Neutrophil (primary cell): ENCODE data around the gene SLC39A5.

ENCODE experiments used
- H3K27ac ChIP-seq: fragments of 200-600 bp; sonication (generic); 2 replicates; pipeline ENCODE4 v1.5.1; 2016; ENCODE audit warnings: mild to moderate bottlenecking, moderate library complexity
- H3K27me3 ChIP-seq: fragments of 200-600 bp; sonication (generic); 2 replicates; pipeline ENCODE4 v1.6.0; 2016; ENCODE audit warnings: mild to moderate bottlenecking
- H3K36me3 ChIP-seq: fragments of 200-600 bp; sonication (generic); 2 replicates; pipeline ENCODE4 v1.5.1; 2017
- H3K4me1 ChIP-seq, 2 experiments: fragments of 200-600 bp in 1 of 2; sonication (generic) in 1 of 2; 1 replicate in 1 of 2; 2 replicates in 1 of 2; pipeline versions ENCODE4 v1.5.1 to v1.6.1; 2013 to 2016; ENCODE audit warnings: low read depth in 1 of 2, low read length in 1 of 2, mild to moderate bottlenecking in 1 of 2, moderate library complexity in 1 of 2; ENCODE audit not compliant: control insufficient read depth in 1 of 2, insufficient read depth in 1 of 2
- H3K4me3 ChIP-seq, 2 experiments: fragments of 200-600 bp in 1 of 2; sonication (generic) in 1 of 2; 1 replicate in 1 of 2; 2 replicates in 1 of 2; pipeline ENCODE4 v1.5.1; 2013 to 2016; ENCODE audit warnings: low read depth in 1 of 2, low read length in 1 of 2, mild to moderate bottlenecking in 1 of 2, moderate library complexity in 1 of 2
- H3K9me3 ChIP-seq: fragments of 200-600 bp; sonication (generic); 2 replicates; pipeline ENCODE4 v1.5.1; 2016
- TF ChIP-seq, protein P1 (sequence below): fragments of 200-600 bp; sonication (generic); IDR thresholded peaks from 2 replicates; pipeline ENCODE4 v1.5.1; 2016; ENCODE audit warnings: antibody characterized with exemption

The SLC39A5 gene

DNA sequence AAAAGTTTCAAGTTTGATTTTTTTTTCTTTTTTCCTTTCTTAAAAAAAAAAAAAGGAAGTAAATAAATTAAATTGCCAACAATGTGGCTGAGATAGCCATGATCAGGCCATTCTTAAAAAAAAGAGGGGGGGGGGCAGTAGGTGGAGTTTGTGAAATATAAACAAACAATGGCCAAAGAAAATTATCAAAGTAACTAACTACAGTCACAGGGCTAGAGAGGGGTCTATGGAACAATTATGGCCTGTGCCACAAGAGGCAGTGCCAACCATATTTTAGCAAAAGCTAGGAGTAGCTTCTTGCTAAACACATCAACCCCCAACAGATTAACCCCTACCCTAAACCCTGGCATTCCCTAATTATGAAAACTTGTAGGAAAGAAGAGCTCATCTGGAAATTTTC is 24.4 kb upstream of the SLC39A5 start:
- Histone ChIP-seq H3K9me3 (no peaks in the 10 kb centered on the region), H3K36me3 (peaks cover 65% of the 10 kb centered on the region), H3K4me3 (no peak overlapping the region), H3K4me1 (no peaks in the 10 kb centered on the region), H3K27ac (no peak overlapping the region), H3K27me3 (no peaks in the 10 kb centered on the region)
- TF ChIP-seq, protein P1, sequence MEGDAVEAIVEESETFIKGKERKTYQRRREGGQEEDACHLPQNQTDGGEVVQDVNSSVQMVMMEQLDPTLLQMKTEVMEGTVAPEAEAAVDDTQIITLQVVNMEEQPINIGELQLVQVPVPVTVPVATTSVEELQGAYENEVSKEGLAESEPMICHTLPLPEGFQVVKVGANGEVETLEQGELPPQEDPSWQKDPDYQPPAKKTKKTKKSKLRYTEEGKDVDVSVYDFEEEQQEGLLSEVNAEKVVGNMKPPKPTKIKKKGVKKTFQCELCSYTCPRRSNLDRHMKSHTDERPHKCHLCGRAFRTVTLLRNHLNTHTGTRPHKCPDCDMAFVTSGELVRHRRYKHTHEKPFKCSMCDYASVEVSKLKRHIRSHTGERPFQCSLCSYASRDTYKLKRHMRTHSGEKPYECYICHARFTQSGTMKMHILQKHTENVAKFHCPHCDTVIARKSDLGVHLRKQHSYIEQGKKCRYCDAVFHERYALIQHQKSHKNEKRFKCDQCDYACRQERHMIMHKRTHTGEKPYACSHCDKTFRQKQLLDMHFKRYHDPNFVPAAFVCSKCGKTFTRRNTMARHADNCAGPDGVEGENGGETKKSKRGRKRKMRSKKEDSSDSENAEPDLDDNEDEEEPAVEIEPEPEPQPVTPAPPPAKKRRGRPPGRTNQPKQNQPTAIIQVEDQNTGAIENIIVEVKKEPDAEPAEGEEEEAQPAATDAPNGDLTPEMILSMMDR = no peak

DNA sequence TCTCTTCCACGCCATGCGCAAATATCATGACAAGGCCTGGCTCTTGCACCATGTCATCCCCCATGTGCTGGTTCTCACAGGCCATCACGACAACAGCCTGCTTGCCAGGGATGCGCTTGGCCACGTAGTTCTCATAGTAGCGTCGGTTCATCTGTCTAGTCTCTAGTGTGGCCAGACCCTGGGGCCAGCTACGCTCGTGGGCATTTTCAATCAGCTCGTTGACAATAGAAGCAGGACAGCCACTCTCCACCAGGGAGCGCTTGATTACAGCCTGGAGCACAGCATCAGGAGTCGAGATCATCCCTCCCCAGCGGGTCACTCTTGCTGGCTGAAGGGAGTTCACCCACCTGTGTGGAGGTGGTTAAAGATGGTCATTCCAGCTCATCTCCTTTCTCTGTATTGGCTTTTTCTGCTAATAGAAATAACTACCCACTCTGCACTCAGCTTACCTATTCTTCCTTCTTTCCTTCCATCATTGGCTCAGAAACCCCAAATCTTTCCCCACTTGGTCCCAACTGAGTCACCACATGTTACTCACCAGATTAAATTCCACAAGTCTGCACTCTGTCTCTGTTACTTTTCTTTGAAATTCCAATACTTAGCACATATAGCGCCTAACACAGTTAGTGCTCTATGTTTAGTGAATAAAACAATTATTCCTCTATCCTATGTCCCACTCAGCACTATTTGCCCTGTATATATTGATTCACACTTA is 23.2 kb upstream of the SLC39A5 start:
- Histone ChIP-seq H3K9me3 (no peaks in the 10 kb centered on the region), H3K36me3 (peaks cover 77% of the 10 kb centered on the region), H3K4me3 (no peak overlapping the region), H3K27me3 (no peaks in the 10 kb centered on the region), H3K27ac (no peak overlapping the region), H3K4me1 (no peaks in the 10 kb centered on the region)
- TF ChIP-seq, protein P1 = no peak

DNA sequence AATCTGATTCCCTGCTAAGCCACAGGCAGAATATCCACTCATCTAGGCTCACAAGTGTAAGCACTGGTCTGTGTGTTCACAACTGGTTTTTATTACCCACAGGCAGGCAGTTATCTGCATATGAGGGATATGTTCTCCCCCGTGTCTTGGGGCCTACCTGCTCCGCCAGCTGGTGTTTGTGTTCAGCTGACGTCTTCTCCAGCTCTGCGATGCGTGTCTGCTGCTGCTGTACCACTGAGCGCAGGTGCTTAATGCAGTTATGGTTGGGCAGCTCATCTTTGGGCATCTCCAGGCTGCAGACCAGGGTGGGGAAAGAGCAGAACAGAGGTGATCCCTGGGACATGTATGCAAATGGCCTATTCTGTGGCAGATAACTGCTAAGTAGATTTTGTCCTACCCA is 21.8 kb upstream of the SLC39A5 start:
- TF ChIP-seq, protein P1 = no peak
- H3K36me3 ChIP-seq = peaks cover 91% of the 10 kb centered on the region
- no peak overlapping the region for H3K27ac ChIP-seq
- H3K9me3 ChIP-seq = no peaks in the 10 kb centered on the region
- H3K4me3 ChIP-seq = no peak overlapping the region
- no peaks in the 10 kb centered on the region for H3K27me3 ChIP-seq
- H3K4me1 ChIP-seq = no peaks in the 10 kb centered on the region

DNA sequence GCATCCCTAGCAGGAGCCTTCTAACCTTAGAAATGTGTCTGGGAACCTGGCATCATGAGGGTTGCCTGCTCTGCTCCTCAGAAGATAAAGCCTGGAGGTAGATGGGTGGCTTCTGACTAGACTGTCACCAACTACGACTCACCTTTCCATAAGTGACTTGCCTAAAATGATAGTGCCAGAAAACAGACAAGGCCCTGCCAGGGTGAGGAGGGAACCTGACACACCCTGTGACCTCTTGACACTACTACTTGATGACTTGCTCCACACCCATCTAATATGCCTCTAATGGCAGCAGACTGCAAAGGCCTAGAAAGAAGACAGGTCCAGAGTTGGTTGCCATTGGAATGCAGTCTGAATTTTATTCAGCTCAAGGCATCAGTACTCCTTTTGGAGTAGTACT is 17.5 kb upstream of the SLC39A5 start:
- TF ChIP-seq, protein P1 = no peak
- H3K4me3 ChIP-seq = no peak overlapping the region
- H3K36me3 ChIP-seq = peaks cover 99% of the 10 kb centered on the region
- H3K4me1 ChIP-seq = no peaks in the 10 kb centered on the region
- no peak overlapping the region for H3K27ac ChIP-seq
- H3K9me3 ChIP-seq = no peaks in the 10 kb centered on the region
- no peaks in the 10 kb centered on the region for H3K27me3 ChIP-seq

DNA sequence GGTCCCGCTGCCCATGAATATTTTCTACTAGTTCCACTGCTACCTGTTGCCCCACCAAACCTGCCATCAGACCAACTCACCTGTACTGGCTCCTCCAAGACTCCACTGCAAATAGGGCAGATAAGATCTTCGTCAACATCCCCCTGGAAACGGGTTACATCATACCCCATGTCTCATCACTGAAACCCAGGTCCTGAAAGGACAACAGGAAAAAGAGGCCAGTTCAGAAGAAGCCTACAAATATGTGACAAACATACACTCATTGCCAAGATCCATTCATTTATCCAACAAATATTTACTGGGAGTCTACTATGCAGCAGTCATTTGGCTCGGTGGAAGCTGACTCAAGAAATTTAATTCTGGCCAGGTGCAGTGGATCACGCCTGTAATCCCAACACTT is 16.0 kb upstream of the SLC39A5 start:
- Histone ChIP-seq H3K27ac (no peak overlapping the region), H3K4me1 (no peaks in the 10 kb centered on the region), H3K4me3 (no peak overlapping the region), H3K27me3 (no peaks in the 10 kb centered on the region), H3K36me3 (peaks cover 88% of the 10 kb centered on the region), H3K9me3 (no peaks in the 10 kb centered on the region)
- TF ChIP-seq, protein P1 = no peak
